ENCODE data around the gene CLEC2L. TPM values are rescaled to one million over a fixed set of nuclear protein-coding genes. Genes with fewer than 3 reads are reported as not detected.

Gene CLEC2L
- total RNA-seq, 1 experiment from 2014 or later = not detected

GRCh38 chr7:139570119-139570518, 46.6 kb downstream of the CLEC2L start:
- H3K36me3 ChIP-seq (ENCODE audit: insufficient read depth, low read length, poor library complexity, severe bottlenecking) = no peaks in the 10 kb centered on the region
- H3K4me3 ChIP-seq (ENCODE audit: low read depth, low read length, poor library complexity, severe bottlenecking) = no peak overlapping the region
- TF ChIP-seq EZH2 (IDR thresholded peaks at IDR 0.05; ENCODE audit: borderline replicate concordance, low read depth, low read length, poor library complexity, severe bottlenecking) = no peak
- no peak for TF ChIP-seq CTCF (conservative IDR thresholded peaks at IDR 0.05; ENCODE audit: low read depth, low read length)
- POLR2A ChIA-PET (ENCODE audit: low non-redundant PET) = no interaction called here
- no peaks in the 10 kb centered on the region for H3K9me3 ChIP-seq (ENCODE audit: low read depth, low read length, poor library complexity, severe bottlenecking)
- CTCF ChIA-PET = interaction anchor here (0.6 kb wide), 1 partner anchor 69 kb away, joined by 5 read pairs; no protein-coding TSS in a partner anchor
- BruUV-seq (replicated peaks) = no TSS peak
- intact Hi-C loops (cut with micrococcal nuclease; ENCODE audit: unreplicated experiment) = no loop called here
- no peak overlapping the region for H3K27ac ChIP-seq (ENCODE audit: low read depth, low read length, poor library complexity, severe bottlenecking)
- no peaks in the 10 kb centered on the region for H3K4me1 ChIP-seq (ENCODE audit: insufficient read depth, low read length, poor library complexity, severe bottlenecking)
- no peak for DNase-seq (ENCODE audit: low spot score)
- H3K27me3 ChIP-seq (replicated peaks; ENCODE audit: insufficient read depth, low read depth, low read length, poor library complexity) = no peaks in the 10 kb centered on the region

- POLR2A ChIA-PET (ENCODE audit: low non-redundant PET) = no interaction called here
These were observed 47.1 kb downstream of the CLEC2L start for GRCh38 chr7:139570626-139571025.

GRCh38 chr7:139571190-139571589, 47.7 kb downstream of the CLEC2L start:
- DNase-seq (ENCODE audit: low spot score) = no peak
- no peaks in the 10 kb centered on the region for H3K36me3 ChIP-seq (ENCODE audit: insufficient read depth, low read length, poor library complexity, severe bottlenecking)
- CTCF ChIA-PET = no interaction called here
- H3K27me3 ChIP-seq (replicated peaks; ENCODE audit: insufficient read depth, low read depth, low read length, poor library complexity) = no peaks in the 10 kb centered on the region
- no peak for TF ChIP-seq EZH2 (IDR thresholded peaks at IDR 0.05; ENCODE audit: borderline replicate concordance, low read depth, low read length, poor library complexity, severe bottlenecking)
- TF ChIP-seq CTCF (conservative IDR thresholded peaks at IDR 0.05; ENCODE audit: low read depth, low read length) = no peak
- no TSS peak for BruUV-seq (replicated peaks)
- H3K4me1 ChIP-seq (ENCODE audit: insufficient read depth, low read length, poor library complexity, severe bottlenecking) = no peaks in the 10 kb centered on the region
- POLR2A ChIA-PET (ENCODE audit: low non-redundant PET) = no interaction called here
- intact Hi-C loops (cut with micrococcal nuclease; ENCODE audit: unreplicated experiment) = no loop called here
- H3K4me3 ChIP-seq (ENCODE audit: low read depth, low read length, poor library complexity, severe bottlenecking) = no peak overlapping the region
- H3K9me3 ChIP-seq (ENCODE audit: low read depth, low read length, poor library complexity, severe bottlenecking) = no peaks in the 10 kb centered on the region
- no peak overlapping the region for H3K27ac ChIP-seq (ENCODE audit: low read depth, low read length, poor library complexity, severe bottlenecking)

More at GRCh38 chr7:139570626-139571025, 47.1 kb downstream of the CLEC2L start:
- Histone ChIP-seq H3K36me3 (ENCODE audit: insufficient read depth, low read length, poor library complexity, severe bottlenecking) (no peaks in the 10 kb centered on the region), H3K27me3 (replicated peaks; ENCODE audit: insufficient read depth, low read depth, low read length, poor library complexity) (no peaks in the 10 kb centered on the region), H3K4me1 (ENCODE audit: insufficient read depth, low read length, poor library complexity, severe bottlenecking) (no peaks in the 10 kb centered on the region), H3K27ac (ENCODE audit: low read depth, low read length, poor library complexity, severe bottlenecking) (no peak overlapping the region), H3K4me3 (ENCODE audit: low read depth, low read length, poor library complexity, severe bottlenecking) (no peak overlapping the region), H3K9me3 (ENCODE audit: low read depth, low read length, poor library complexity, severe bottlenecking) (no peaks in the 10 kb centered on the region)
- no peak for DNase-seq (ENCODE audit: low spot score)
- no TSS peak for BruUV-seq (replicated peaks)
- intact Hi-C loops (cut with micrococcal nuclease; ENCODE audit: unreplicated experiment) = no loop called here
- TF ChIP-seq EZH2 (IDR thresholded peaks at IDR 0.05; ENCODE audit: borderline replicate concordance, low read depth, low read length, poor library complexity, severe bottlenecking) (no peak), CTCF (conservative IDR thresholded peaks at IDR 0.05; ENCODE audit: low read depth, low read length) (no peak)
- CTCF ChIA-PET = no interaction called here

Measured in A673 (cell line).